Stimulated activated naive B cell treated with anti-CD40 and anti-IgM and Interleukin-4, amounts not matched to agents 10 μg/mL and 1 μg/mL and 100 μg/mL, for 72 hours (primary cell): ENCODE measurements around the gene RALA.

ENCODE experiments used
- ATAC-seq, 2 donors: fragments of 150-1000 bp; cut with Tn5 transposase; replicated peaks; 2 replicates each; pipeline ENCODE4 v1.10.0; 2021; ENCODE audit warnings: moderate library complexity in 1 of 2
- DNase-seq: peaks from one replicate; pipeline ENCODE4 v3.0.0; 2021
- H3K27ac Mint-ChIP-seq: one replicate; pipeline ENCODE4 v1.8.0; 2022; ENCODE audit warnings: mild to moderate bottlenecking, mixed read lengths
- H3K27me3 Mint-ChIP-seq, 2 donors: one replicate each; pipeline ENCODE4 v1.8.0; 2022; ENCODE audit warnings: mixed read lengths in 2 of 2
- H3K36me3 Mint-ChIP-seq, 2 donors: one replicate each; pipeline ENCODE4 v1.8.0; 2022; ENCODE audit warnings: mixed read lengths in 2 of 2, mild to moderate bottlenecking in 1 of 2
- H3K4me1 Mint-ChIP-seq, 2 donors: one replicate each; pipeline ENCODE4 v1.8.0; 2022; ENCODE audit warnings: mixed read lengths in 2 of 2, mild to moderate bottlenecking in 1 of 2
- H3K4me3 Mint-ChIP-seq, 2 donors: one replicate each; pipeline ENCODE4 v1.8.0; 2022; ENCODE audit warnings: mild to moderate bottlenecking in 2 of 2, mixed read lengths in 2 of 2, moderate library complexity in 1 of 2
- H3K9me3 Mint-ChIP-seq, 2 donors: one replicate each; pipeline ENCODE4 v1.8.0; 2022; ENCODE audit warnings: mixed read lengths in 2 of 2, mild to moderate bottlenecking in 1 of 2

RALA gene

DNA sequence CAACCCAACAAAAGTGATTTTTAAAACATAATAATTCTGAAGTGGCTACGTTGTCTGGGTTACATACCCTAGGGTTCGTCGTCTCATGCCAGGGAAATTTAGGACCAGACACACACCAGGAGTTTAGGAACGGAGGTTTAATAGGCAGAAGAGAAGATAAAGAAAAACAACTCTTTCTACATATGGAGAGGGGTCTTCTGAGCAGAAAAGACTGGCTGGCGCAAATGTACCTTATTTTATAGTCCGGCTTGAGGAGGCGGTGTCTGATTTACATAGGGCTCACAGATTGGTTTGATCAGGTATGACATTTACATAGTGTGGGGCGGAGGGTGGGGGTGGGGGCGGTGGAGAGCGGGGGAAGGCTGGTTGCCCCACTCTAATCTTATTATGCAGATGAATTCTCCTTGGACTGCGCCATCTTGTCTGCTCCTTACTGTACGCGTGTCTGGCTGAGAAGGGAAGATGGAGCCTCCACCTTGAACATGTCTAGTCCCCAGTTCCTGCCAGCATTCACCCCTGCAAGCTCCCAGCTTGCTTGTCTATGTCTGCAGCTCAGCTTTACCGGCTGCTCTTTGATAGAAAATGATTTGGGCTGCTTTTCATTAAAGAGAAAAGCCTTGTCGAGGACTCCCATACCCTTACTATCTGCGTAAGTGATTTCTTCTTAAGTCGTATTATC lies 98.7 kb downstream of the RALA start:
- Mint-ChIP-seq H3K4me1 (peaks cover 0 to 2% of the 10 kb centered on the region in 2 donors), H3K27me3 (peaks cover 4 to 6% of the 10 kb centered on the region in 2 donors), H3K27ac (no peak overlapping the region), H3K4me3 (no peak overlapping the region), H3K36me3 (no peaks in the 10 kb centered on the region), H3K9me3 (no peaks in the 10 kb centered on the region)
- DNase-seq: no peak
- no peak for ATAC-seq

DNA sequence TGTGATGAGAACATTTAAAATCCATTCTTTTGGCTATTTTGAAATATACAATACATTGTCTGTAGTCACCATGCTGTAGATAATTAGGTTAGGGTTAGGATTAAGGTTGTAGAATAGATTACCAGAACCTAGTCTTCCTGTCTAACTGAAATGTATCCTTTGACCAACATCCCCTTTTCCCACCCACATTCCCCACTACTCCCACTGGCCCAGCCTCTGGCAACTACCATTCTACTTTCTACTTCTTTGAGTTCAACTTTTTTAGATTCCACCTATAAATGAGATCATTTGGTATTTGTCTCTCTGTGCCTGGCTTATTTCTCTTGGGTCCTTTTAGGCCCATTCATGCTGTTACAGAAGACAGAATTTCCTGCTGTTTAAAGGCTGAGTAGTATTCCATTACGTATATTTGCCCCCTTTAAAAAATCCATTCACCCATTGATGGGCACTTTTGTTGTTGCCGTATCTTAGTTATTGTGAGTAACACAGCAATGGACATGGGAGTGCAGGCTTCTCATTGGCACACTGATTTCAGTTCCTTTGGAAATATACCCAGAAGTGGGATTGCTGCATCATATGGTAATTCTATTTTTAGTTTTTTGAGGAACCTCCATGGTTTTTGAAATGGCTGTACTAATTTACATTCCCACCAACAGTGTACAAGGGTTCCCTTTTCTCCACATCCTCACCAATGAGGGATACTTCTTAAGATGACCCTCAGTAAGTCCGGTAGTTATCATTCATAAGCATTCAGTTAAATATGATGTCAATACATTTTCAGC lies 104.0 kb downstream of the RALA start:
- H3K4me1 Mint-ChIP-seq: peaks cover 8 to 17% of the 10 kb centered on the region in 2 donors
- no peaks in the 10 kb centered on the region for H3K36me3 Mint-ChIP-seq
- no peak overlapping the region for H3K4me3 Mint-ChIP-seq
- no peak for DNase-seq
- no peak for ATAC-seq
- H3K9me3 Mint-ChIP-seq: no peaks in the 10 kb centered on the region
- no peaks in the 10 kb centered on the region for H3K27me3 Mint-ChIP-seq
- no peak overlapping the region for H3K27ac Mint-ChIP-seq

DNA sequence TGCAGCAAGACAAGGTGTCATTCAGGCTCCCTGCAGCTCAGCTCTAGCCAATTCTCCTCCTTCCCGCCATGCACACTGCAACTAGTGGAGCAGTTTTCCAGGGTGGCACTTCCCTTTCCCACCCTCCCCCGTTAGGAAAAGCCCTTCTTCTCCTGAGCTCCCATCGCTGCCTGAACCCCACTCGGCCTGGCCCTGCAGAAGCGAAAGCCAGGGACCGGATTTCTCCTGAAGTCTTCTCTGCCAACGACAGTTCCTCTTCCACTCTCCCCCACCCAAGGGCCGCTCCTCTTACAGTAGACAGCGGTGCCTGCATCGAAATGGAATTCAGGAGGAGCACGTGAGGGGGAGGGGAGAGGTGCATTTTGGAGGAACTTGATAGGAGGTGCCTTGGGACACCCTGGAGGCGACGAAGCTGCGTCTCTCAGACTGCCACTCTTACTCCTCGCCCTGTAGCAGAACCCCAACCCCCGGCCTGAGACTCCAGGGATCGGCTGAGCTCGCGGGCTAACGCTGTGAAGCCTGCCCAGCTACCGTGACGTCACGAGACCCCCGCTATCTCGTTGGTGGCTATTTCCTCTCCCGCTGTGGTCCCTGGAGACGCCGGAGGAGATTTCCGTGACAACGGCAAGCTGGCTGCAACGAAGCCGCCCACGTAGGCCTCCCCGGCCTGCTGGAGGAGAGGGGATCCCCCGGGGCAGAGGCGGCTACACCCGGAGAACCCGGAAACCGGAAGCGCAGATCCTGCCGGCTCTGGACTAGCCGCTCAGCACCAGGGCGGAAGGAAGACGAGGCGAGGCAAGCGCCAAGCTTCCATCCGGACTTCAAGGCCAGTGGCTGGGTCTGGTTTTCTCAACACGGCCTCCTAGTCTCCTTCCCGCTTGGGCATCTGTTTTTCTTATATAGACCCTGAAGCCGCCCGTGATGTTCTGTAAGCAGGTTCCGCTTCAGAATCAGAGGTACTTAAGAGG lies 109.7 kb downstream of the RALA start:
- peak overlapping the region; percentile 90 to 96 for H3K4me3 Mint-ChIP-seq
- ATAC-seq: peak; percentile 91 to 94
- H3K27ac Mint-ChIP-seq: peak overlapping the region; percentile 96
- peak; percentile 100 for DNase-seq
- no peaks in the 10 kb centered on the region for H3K27me3 Mint-ChIP-seq
- H3K4me1 Mint-ChIP-seq: peaks cover 33 to 55% of the 10 kb centered on the region in 2 donors
- H3K9me3 Mint-ChIP-seq: no peaks in the 10 kb centered on the region
- peaks cover 13 to 23% of the 10 kb centered on the region in 2 donors for H3K36me3 Mint-ChIP-seq

DNA sequence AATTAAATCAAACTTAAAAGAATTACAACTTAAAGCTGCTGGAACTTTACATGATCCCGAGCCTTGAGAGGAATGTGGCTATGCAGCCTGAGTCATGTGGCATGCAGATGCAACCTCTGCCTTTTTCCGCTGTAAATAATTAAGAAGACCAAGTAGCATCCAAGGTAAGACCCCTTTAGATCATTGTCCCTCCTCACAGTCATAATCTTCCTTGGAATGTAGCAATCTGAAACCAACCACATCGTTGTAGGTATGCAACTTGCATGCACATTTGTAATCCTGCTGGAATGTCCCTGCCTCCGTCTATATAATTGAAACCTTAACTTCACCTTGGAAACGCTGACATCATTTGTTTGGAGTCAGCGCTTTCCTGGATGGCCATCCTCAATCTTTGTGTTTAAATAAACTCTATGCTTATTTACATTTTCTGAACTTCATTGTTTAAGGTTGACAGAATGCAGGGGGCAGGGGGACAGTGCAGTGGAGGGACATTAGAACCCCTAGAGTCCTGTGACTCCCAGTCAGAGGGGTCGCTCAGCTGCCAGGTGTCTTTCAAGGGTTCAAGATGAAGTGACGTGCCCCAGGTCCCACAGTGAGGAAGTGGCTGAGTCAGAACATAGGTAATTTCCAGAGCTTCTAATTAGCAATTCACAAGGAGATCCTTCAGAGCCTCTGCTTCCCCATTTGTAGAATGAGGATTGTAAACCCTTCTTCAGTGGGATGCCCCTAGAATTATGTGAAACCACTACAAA lies 110.7 kb downstream of the RALA start:
- ATAC-seq (peak; percentile 23 to 38), DNase-seq (peak; percentile 35)
- Mint-ChIP-seq H3K36me3 (peaks cover 13 to 23% of the 10 kb centered on the region in 2 donors), H3K27me3 (no peaks in the 10 kb centered on the region), H3K4me1 (peaks cover 35 to 55% of the 10 kb centered on the region in 2 donors), H3K27ac (peak overlapping the region; percentile 96), H3K4me3 (peak overlapping the region; percentile 90 to 96), H3K9me3 (no peaks in the 10 kb centered on the region)

DNA sequence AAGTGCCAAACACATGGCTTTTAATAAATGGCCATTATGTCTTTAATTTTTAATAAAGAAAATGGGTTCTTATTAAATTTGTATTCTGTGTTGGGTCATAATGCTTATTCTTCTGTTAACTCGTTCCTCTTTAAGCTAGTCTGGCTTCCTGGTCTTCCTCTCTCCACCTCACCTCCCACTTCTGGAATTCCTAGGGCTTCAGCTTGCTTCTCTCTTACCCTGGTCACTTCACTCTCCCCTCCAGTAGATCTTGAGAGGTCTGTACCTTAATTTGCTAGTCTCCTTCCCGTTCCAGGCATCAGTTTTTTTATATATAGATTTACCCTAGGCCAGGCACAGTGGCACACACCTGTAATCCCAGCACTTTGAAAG lies 111.2 kb downstream of the RALA start:
- Mint-ChIP-seq H3K27me3 (no peaks in the 10 kb centered on the region), H3K4me1 (peaks cover 35 to 55% of the 10 kb centered on the region in 2 donors), H3K27ac (peak overlapping the region; percentile 86), H3K9me3 (no peaks in the 10 kb centered on the region), H3K4me3 (peak overlapping the region; percentile 81 to 96), H3K36me3 (peaks cover 13 to 23% of the 10 kb centered on the region in 2 donors)
- DNase-seq: no peak
- ATAC-seq: no peak

DNA sequence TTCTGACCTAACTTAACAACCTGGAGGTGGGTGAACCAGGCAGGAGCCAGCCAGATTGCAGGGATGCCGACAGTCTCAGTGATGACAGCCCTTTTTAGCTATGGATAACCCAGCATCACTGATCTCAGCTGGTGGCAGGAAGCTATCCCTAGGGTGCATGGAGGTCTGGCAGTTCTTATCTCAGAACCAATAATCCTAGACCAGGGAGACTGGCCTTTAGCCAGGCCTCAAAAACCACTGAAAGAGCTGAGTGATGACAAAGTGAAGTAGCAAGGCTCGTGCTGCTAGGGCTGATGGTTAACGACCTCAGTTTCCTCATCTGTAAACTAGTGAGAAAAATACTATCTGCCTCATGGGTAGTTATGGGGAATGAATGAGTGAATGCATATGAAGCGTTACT lies 112.5 kb downstream of the RALA start:
- Mint-ChIP-seq H3K36me3 (peaks cover 15 to 27% of the 10 kb centered on the region in 2 donors), H3K9me3 (no peaks in the 10 kb centered on the region), H3K27me3 (no peaks in the 10 kb centered on the region), H3K4me1 (peaks cover 36 to 57% of the 10 kb centered on the region in 2 donors), H3K4me3 (peak overlapping the region; percentile 63 to 96), H3K27ac (peak overlapping the region; percentile 47)
- DNase-seq (no peak), ATAC-seq (no peak)

DNA sequence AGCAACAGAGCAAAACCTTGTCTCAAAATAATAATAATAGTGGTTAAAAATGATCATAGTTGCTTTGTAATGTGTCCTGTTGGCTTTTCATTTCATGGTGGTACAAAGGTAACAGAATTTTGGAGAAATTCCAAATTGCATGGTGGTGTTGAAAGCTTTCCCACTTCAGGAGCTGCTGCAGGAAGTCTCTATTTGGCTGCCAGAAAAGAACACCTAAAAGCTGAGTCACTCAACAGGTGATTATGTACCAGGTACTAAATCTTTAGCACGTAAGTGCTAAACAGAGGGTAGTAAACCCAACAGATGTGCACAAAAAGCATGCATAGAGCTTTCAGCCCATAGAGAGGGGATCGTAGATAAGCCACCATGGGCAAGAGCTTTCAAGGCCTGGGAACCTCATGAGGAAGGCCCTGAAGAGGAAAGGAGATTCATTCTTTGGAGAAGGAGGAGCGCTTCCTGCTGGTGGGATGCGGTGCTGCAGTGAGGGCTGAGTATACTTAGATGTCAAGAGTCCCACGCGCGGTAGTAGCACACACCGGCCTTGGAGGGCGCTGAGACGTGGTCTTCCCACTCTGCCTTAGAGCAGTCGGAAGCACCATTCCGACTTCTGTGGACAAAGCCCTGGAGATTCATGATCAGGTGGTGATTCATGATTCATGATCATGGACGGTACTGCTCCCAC lies 118.7 kb downstream of the RALA start:
- Mint-ChIP-seq H3K9me3 (no peaks in the 10 kb centered on the region), H3K36me3 (peaks cover 21 to 29% of the 10 kb centered on the region in 2 donors), H3K27ac (no peak overlapping the region), H3K4me3 (no peak overlapping the region), H3K27me3 (no peaks in the 10 kb centered on the region), H3K4me1 (peaks cover 17 to 26% of the 10 kb centered on the region in 2 donors)
- DNase-seq: no peak
- peak in 1 of 2 donors; percentile 51 for ATAC-seq

DNA sequence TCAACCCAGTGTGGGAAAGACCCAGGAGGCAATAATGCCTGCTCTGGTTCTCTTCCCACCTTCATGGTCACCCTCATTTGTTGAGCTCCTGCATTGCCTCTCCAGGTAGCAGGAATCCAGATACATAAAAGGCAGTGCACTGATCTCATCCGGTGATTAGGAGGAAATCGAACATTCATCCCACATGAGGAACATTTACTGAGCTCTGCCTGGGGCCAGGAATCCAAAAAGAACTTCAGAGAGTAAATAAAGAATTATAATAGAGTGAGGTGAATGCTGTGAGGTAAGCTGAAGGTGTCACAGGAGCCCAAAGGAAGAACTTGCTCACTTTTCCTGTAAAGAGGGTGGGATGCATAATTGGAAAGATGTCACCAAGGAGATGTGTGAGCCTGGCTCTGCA lies 121.2 kb downstream of the RALA start:
- H3K9me3 Mint-ChIP-seq: no peaks in the 10 kb centered on the region
- H3K4me3 Mint-ChIP-seq: no peak overlapping the region
- H3K4me1 Mint-ChIP-seq: peaks cover 20 to 35% of the 10 kb centered on the region in 2 donors
- no peaks in the 10 kb centered on the region for H3K27me3 Mint-ChIP-seq
- DNase-seq (no peak), ATAC-seq (no peak)
- H3K27ac Mint-ChIP-seq: peak overlapping the region; percentile 31
- peaks cover 20 to 25% of the 10 kb centered on the region in 2 donors for H3K36me3 Mint-ChIP-seq

DNA sequence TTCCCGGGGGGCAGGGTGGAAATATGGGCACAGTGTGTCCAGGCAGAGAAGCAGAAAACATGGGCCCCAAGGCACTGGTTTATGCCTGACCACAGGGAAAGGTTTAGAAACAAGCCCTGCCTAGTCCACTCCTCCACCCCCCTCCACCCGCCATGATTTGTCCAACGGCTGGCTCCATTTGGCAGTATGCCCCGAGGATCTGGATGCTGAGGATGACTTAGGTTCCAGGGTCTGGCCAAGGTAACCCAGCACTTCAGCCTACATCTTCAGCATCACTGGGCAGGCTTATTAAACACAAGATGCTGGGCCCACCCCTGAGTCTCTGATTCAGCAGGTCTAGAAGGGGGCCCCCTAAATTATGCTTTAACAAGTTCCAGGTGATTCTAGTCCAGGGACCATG lies 121.9 kb downstream of the RALA start:
- DNase-seq: no peak
- Mint-ChIP-seq H3K4me1 (peaks cover 24 to 41% of the 10 kb centered on the region in 2 donors), H3K9me3 (no peaks in the 10 kb centered on the region), H3K27ac (no peak overlapping the region), H3K27me3 (no peaks in the 10 kb centered on the region), H3K4me3 (no peak overlapping the region), H3K36me3 (peaks cover 20 to 30% of the 10 kb centered on the region in 2 donors)
- ATAC-seq: no peak

DNA sequence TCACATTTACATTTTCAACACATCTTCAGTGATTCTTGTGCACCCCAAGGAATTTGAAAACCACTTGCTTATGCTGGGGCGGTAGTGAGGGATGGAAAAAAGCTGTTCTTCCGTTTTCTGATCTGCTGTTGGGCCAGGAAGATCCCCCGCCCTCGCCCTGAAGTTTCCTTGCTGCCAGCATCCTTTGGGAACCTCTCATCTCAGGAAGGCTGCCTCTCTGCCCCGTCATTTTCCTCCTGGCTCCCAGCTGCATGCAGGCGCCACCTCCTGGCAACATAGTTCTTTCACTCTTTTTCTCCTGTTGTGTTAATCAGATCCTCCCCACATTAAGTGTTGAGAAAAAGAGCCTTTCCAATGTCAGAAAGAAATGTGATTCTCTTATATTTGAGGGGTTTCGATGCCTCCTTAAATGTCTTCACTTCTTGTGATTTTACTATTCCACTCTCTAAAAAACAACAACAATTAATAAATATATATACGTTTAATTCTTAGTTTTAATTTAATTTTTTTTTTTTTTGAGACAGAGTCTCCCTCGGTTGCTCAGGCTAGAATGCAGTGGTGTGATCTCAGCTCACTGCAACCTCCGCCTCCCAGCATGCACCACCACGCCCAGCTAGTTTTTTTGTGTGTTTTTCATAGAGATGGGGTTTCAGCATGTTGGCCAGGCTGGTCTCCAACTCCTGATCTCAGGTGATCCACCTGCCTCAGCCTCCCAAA lies 122.9 kb downstream of the RALA start:
- H3K4me3 Mint-ChIP-seq: no peak overlapping the region
- ATAC-seq: peak; percentile 56 to 70
- H3K27me3 Mint-ChIP-seq: no peaks in the 10 kb centered on the region
- peaks cover 17 to 30% of the 10 kb centered on the region in 2 donors for H3K36me3 Mint-ChIP-seq
- H3K27ac Mint-ChIP-seq: peak overlapping the region; percentile 28
- peak; percentile 35 for DNase-seq
- H3K4me1 Mint-ChIP-seq: peaks cover 21 to 32% of the 10 kb centered on the region in 2 donors
- no peaks in the 10 kb centered on the region for H3K9me3 Mint-ChIP-seq

DNA sequence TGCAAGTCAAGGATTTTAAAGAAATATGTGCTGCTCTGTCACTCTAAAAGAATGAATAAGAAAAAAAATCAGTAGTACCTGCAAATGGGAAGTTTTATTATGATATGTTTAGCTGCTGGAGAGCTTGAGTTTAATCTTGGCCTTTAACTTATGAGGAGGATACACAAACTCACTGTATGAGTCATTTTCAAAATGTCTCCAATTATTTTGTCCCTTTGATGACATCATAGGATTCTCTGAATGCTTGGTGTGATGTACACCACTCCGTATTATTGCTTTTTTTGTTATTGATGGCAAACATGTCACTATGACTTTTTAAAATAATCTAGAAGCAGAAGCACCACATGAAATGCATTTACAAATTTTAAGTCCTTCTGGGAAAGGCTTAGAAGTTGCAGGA lies 125.8 kb downstream of the RALA start:
- Mint-ChIP-seq H3K27ac (no peak overlapping the region), H3K36me3 (peaks cover 17 to 35% of the 10 kb centered on the region in 2 donors), H3K4me1 (peaks cover 20 to 31% of the 10 kb centered on the region in 2 donors), H3K4me3 (no peak overlapping the region), H3K27me3 (no peaks in the 10 kb centered on the region), H3K9me3 (peaks cover 0 to 2% of the 10 kb centered on the region in 2 donors)
- no peak for ATAC-seq
- DNase-seq: no peak

DNA sequence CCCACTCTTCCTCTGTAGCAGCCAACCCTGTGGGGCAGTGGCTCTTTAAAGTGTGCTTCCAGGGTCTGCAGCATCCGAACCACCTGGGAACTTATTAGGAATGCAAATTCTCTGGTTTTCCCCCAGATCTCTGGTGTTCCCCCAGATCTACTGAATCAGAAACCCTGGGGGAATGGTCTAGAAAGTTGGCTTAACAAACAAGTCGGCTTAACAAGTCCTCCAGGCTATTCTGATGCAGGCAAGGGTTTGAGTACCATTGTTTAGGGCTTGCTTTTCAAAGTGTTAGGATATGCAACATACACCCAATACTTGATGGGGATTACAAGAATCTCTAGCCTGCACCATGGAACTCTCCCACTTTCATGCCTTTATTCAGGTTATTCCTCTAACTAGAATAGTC lies 126.3 kb downstream of the RALA start:
- ATAC-seq (no peak), DNase-seq (no peak)
- H3K27ac Mint-ChIP-seq: no peak overlapping the region
- H3K9me3 Mint-ChIP-seq: peaks cover 0 to 2% of the 10 kb centered on the region in 2 donors
- no peaks in the 10 kb centered on the region for H3K27me3 Mint-ChIP-seq
- peaks cover 15 to 35% of the 10 kb centered on the region in 2 donors for H3K36me3 Mint-ChIP-seq
- no peak overlapping the region for H3K4me3 Mint-ChIP-seq
- peaks cover 20 to 32% of the 10 kb centered on the region in 2 donors for H3K4me1 Mint-ChIP-seq
